RKO (cell line): ENCODE results near the gene SORCS2.
A peak's percentile ranks its signal among the peaks of the same experiment; 100 is the strongest.

ENCODE experiments used
- DNase-seq: peaks from one replicate; pipeline ENCODE4 v3.0.0-alpha.2; 2016; ENCODE audit warnings: low spot score

The SORCS2 gene

GRCh38 chr4:7192252-7193029, at the start of gene SORCS2:
Gene SORCS2 (plus strand): TSS chr4:7192538.
- DNase-seq: no peak

GRCh38 chr4:7144374-7145290, 47.7 kb upstream of the SORCS2 start:
- DNase-seq: no peak

GRCh38 chr4:7145291-7145934, 46.9 kb upstream of the SORCS2 start:
- no peak for DNase-seq

- no peak for DNase-seq
Observed at GRCh38 chr4:7146059-7146785, 46.1 kb upstream of the SORCS2 start.

GRCh38 chr4:7146786-7147115, 45.6 kb upstream of the SORCS2 start:
- DNase-seq: no peak

GRCh38 chr4:7147261-7147660, 45.1 kb upstream of the SORCS2 start:
- DNase-seq: no peak

- DNase-seq: no peak
Observed at GRCh38 chr4:7147661-7148310, 44.6 kb upstream of the SORCS2 start.

GRCh38 chr4:7148337-7148736, 44.0 kb upstream of the SORCS2 start:
- DNase-seq: no peak

- no peak for DNase-seq
Observed at GRCh38 chr4:7150036-7150635, 42.2 kb upstream of the SORCS2 start.

- peak; percentile 15 for DNase-seq
Observed at GRCh38 chr4:7151668-7152227, 40.6 kb upstream of the SORCS2 start.

- DNase-seq: no peak
Observed at GRCh38 chr4:7153711-7154110, 38.6 kb upstream of the SORCS2 start.

- DNase-seq: no peak
Observed at GRCh38 chr4:7154351-7154981, 37.9 kb upstream of the SORCS2 start.

GRCh38 chr4:7155590-7156071, 36.7 kb upstream of the SORCS2 start:
- no peak for DNase-seq

- DNase-seq: no peak
Observed at GRCh38 chr4:7156328-7156727, 36.0 kb upstream of the SORCS2 start.

GRCh38 chr4:7156761-7157488, 35.4 kb upstream of the SORCS2 start:
- DNase-seq: peak; percentile 17

- no peak for DNase-seq
Observed at GRCh38 chr4:7157666-7158065, 34.7 kb upstream of the SORCS2 start.

- DNase-seq: no peak
Observed at GRCh38 chr4:7158081-7158750, 34.1 kb upstream of the SORCS2 start.

GRCh38 chr4:7158991-7159390, 33.3 kb upstream of the SORCS2 start:
- no peak for DNase-seq

- no peak for DNase-seq
Observed at GRCh38 chr4:7159923-7160322, 32.4 kb upstream of the SORCS2 start.
